ENCODE data around the gene BPIFB3. TPM values are rescaled to one million over a fixed set of nuclear protein-coding genes. Genes with fewer than 3 reads are reported as not detected.

The BPIFB3 gene
- total and polyA plus RNA-seq, 2 of the 13 experiments (the other 11 are each of a cell fraction or from before 2014, with no cell fraction given), result 0.09 TPM; not detected in 1

DNA sequence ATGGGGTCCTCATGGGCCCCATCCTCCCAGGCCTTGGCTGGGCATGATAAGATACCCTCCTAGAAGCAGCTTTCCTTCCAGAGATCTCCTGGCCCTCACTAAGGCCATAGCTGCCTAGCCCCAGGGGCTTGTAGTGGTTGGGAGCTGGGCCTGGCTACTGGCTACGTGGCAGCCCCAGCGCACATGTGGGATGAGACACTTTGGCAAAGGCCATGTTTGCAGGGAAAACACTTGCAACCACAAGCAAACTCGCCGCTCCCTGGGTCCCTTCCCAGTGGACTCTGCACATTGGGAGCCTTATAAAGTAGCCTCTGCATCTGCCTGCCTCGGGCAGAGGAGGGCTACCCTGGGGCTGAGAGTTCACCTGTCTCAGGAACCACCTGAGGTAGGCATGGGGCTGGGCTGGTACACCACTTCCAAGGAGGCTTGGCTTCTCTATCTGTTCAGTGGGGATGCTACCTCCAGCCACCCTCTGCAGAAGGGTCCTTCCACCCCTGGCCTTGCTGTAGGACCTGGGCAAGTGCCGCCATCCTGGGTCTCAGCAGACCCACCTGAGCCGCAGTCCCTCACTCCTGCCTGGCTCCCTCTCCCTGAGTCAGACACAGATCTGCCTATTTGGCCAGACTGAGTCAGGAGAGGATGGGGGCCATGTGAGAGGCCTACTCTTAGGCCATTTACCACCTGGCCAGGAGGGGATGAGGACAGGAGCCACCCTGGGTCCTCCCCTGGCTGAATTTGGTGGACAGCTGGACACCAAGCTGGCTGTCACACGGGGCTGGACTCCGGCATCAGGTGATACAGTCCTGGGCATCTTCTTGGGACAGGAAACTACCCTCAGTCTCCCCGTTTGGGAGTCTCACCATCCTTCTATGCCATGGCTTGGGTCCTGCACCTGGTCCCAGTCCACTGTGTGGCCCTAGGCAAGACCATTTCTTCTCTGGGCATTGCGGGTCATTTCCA is 46.0 kb upstream of the BPIFB3 start, which contains the start of gene BPIFB2 (continued):
- TF ChIP-seq, protein P1, sequence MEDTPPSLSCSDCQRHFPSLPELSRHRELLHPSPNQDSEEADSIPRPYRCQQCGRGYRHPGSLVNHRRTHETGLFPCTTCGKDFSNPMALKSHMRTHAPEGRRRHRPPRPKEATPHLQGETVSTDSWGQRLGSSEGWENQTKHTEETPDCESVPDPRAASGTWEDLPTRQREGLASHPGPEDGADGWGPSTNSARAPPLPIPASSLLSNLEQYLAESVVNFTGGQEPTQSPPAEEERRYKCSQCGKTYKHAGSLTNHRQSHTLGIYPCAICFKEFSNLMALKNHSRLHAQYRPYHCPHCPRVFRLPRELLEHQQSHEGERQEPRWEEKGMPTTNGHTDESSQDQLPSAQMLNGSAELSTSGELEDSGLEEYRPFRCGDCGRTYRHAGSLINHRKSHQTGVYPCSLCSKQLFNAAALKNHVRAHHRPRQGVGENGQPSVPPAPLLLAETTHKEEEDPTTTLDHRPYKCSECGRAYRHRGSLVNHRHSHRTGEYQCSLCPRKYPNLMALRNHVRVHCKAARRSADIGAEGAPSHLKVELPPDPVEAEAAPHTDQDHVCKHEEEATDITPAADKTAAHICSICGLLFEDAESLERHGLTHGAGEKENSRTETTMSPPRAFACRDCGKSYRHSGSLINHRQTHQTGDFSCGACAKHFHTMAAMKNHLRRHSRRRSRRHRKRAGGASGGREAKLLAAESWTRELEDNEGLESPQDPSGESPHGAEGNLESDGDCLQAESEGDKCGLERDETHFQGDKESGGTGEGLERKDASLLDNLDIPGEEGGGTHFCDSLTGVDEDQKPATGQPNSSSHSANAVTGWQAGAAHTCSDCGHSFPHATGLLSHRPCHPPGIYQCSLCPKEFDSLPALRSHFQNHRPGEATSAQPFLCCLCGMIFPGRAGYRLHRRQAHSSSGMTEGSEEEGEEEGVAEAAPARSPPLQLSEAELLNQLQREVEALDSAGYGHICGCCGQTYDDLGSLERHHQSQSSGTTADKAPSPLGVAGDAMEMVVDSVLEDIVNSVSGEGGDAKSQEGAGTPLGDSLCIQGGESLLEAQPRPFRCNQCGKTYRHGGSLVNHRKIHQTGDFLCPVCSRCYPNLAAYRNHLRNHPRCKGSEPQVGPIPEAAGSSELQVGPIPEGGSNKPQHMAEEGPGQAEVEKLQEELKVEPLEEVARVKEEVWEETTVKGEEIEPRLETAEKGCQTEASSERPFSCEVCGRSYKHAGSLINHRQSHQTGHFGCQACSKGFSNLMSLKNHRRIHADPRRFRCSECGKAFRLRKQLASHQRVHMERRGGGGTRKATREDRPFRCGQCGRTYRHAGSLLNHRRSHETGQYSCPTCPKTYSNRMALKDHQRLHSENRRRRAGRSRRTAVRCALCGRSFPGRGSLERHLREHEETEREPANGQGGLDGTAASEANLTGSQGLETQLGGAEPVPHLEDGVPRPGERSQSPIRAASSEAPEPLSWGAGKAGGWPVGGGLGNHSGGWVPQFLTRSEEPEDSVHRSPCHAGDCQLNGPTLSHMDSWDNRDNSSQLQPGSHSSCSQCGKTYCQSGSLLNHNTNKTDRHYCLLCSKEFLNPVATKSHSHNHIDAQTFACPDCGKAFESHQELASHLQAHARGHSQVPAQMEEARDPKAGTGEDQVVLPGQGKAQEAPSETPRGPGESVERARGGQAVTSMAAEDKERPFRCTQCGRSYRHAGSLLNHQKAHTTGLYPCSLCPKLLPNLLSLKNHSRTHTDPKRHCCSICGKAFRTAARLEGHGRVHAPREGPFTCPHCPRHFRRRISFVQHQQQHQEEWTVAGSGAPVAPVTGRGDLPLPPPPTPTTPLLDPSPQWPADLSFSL (CRISPR knock-in tag; IDR thresholded peaks at IDR 0.05), result no peak; the same call in 1 of the 2 replicates
- TF ChIP-seq FOSL2 (CRISPR knock-in tag; IDR thresholded peaks at IDR 0.05) (peak; percentile 81), NFYB (CRISPR knock-in tag; IDR thresholded peaks at IDR 0.05) (peak; percentile 61), PAF1 (CRISPR knock-in tag; IDR thresholded peaks at IDR 0.05) (no peak), CBFB (CRISPR knock-in tag; IDR thresholded peaks at IDR 0.05) (peak; percentile 98), ZFP90 (CRISPR knock-in tag; IDR thresholded peaks at IDR 0.05; ENCODE audit: borderline replicate concordance) (peak; percentile 82; the same call in 1 of the 2 replicates), ZNF235 (CRISPR knock-in tag; IDR thresholded peaks at IDR 0.05; ENCODE audit: borderline replicate concordance) (0 out of 2 replicates have a peak, but pooled peaks have one; percentile 45), RNF2 (conservative IDR thresholded peaks at IDR 0.05; ENCODE audit: low read depth) (peak; percentile 56), CENPX (CRISPR knock-in tag; IDR thresholded peaks at IDR 0.05) (no peak), ESRRA (CRISPR knock-in tag; IDR thresholded peaks at IDR 0.05; ENCODE audit: low read depth) (peak; percentile 89), ZNF660 (CRISPR knock-in tag; IDR thresholded peaks at IDR 0.05; ENCODE audit: borderline replicate concordance, low read depth) (no peak), ZNF30 (CRISPR knock-in tag; IDR thresholded peaks at IDR 0.05) (no peak; the same call in 1 of the 2 replicates), NR1H2 (CRISPR knock-in tag; IDR thresholded peaks at IDR 0.05; ENCODE audit: borderline replicate concordance, low read depth) (peak; percentile 88; the same call in 1 of the 2 replicates), PHB2 (IDR thresholded peaks at IDR 0.05; ENCODE audit: partially characterized antibody) (no peak)
- TF ChIP-seq, protein P2, sequence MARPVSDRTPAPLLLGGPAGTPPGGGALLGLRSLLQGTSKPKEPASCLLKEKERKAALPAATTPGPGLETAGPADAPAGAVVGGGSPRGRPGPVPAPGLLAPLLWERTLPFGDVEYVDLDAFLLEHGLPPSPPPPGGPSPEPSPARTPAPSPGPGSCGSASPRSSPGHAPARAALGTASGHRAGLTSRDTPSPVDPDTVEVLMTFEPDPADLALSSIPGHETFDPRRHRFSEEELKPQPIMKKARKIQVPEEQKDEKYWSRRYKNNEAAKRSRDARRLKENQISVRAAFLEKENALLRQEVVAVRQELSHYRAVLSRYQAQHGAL (CRISPR knock-in tag; IDR thresholded peaks at IDR 0.05; ENCODE audit: not compliant biosample characterization), result peak; percentile 74
- TF ChIP-seq, protein P3, sequence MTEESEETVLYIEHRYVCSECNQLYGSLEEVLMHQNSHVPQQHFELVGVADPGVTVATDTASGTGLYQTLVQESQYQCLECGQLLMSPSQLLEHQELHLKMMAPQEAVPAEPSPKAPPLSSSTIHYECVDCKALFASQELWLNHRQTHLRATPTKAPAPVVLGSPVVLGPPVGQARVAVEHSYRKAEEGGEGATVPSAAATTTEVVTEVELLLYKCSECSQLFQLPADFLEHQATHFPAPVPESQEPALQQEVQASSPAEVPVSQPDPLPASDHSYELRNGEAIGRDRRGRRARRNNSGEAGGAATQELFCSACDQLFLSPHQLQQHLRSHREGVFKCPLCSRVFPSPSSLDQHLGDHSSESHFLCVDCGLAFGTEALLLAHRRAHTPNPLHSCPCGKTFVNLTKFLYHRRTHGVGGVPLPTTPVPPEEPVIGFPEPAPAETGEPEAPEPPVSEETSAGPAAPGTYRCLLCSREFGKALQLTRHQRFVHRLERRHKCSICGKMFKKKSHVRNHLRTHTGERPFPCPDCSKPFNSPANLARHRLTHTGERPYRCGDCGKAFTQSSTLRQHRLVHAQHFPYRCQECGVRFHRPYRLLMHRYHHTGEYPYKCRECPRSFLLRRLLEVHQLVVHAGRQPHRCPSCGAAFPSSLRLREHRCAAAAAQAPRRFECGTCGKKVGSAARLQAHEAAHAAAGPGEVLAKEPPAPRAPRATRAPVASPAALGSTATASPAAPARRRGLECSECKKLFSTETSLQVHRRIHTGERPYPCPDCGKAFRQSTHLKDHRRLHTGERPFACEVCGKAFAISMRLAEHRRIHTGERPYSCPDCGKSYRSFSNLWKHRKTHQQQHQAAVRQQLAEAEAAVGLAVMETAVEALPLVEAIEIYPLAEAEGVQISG (CRISPR knock-in tag; IDR thresholded peaks at IDR 0.05), result peak; percentile 91
- TF ChIP-seq, protein P4, sequence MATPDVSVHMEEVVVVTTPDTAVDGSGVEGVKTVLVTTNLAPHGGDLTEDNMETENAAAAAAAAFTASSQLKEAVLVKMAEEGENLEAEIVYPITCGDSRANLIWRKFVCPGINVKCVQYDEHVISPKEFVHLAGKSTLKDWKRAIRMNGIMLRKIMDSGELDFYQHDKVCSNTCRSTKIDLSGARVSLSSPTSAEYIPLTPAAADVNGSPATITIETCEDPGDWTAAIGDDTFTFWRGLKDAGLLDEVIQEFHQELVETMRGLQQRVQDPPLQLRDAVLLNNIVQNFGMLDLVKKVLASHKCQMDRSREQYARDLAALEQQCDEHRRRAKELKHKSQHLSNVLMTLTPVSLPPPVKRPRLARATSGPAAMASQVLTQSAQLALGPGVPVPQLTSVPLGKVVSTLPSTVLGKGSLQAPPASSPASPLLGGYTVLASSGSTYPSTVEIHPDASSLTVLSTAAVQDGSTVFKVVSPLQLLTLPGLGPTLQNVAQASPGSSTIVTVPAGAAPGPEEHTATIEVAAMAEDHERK (CRISPR knock-in tag; IDR thresholded peaks at IDR 0.05; ENCODE audit: low read depth), result no peak
